GM12873 (cell line): ENCODE measurements around the gene TAF4.

ENCODE experiments used
- TF ChIP-seq, protein P1 (sequence below): IDR thresholded peaks from 2 replicates; pipeline ENCODE4 v1.5.1; 2012; ENCODE audit warnings: low read depth, mild to moderate bottlenecking, moderate library complexity, low read length, control low read depth; ENCODE audit not compliant: insufficient read depth; ENCODE audit errors: missing control alignments

TAF4 gene

DNA sequence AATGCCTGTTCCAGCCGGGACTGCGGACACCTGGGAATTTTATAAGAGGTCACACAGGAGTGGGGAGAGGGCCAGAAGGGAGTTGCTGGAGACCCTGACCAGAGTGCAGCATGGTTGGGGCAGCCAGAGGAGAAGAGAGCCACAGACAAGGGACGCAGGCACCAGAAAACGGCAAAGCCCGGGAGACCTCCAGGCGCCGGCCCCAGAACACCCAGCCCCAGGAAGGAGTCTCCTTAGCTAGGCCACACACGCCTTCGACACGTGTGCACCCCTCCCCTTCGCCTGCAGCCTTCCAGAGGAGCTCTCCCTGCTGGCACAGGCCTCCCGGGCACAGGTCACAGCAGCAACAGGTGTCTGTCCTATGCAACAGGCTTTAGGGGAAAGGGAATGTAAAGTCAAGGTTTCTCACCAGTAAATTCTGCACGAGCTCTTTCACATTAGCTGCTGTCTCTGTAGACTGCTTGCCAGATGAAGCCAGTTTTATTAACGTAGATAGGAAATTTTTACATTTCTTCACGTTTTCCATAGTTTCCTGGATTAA lies 57.0 kb downstream of the TAF4 start:
- TF ChIP-seq, protein P1, sequence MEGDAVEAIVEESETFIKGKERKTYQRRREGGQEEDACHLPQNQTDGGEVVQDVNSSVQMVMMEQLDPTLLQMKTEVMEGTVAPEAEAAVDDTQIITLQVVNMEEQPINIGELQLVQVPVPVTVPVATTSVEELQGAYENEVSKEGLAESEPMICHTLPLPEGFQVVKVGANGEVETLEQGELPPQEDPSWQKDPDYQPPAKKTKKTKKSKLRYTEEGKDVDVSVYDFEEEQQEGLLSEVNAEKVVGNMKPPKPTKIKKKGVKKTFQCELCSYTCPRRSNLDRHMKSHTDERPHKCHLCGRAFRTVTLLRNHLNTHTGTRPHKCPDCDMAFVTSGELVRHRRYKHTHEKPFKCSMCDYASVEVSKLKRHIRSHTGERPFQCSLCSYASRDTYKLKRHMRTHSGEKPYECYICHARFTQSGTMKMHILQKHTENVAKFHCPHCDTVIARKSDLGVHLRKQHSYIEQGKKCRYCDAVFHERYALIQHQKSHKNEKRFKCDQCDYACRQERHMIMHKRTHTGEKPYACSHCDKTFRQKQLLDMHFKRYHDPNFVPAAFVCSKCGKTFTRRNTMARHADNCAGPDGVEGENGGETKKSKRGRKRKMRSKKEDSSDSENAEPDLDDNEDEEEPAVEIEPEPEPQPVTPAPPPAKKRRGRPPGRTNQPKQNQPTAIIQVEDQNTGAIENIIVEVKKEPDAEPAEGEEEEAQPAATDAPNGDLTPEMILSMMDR, result no peak

DNA sequence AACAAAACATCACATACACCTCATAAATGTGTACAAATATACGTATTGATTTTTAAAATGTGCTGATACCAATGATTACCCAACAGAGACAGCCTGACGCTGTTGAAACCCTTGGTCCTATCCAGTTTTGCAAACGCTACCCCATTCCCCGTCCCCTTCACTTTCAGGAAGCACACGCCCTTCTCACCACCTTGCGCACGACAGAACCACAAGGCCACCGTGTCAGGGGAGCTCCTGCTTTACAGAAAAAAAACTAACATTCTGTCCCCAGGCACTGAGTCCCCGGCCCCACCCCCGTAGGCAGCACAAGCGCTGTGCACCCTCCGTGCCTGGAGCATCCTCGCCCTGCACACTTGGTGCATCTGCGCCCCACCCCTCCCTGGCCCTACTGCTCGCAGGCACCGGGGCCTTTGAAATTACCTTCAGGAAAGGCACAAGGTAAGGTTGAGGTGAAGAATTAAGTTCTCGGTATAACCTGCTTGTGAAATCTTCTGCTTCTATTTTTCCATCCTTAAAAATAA lies 58.5 kb downstream of the TAF4 start:
- TF ChIP-seq, protein P1, result no peak

DNA sequence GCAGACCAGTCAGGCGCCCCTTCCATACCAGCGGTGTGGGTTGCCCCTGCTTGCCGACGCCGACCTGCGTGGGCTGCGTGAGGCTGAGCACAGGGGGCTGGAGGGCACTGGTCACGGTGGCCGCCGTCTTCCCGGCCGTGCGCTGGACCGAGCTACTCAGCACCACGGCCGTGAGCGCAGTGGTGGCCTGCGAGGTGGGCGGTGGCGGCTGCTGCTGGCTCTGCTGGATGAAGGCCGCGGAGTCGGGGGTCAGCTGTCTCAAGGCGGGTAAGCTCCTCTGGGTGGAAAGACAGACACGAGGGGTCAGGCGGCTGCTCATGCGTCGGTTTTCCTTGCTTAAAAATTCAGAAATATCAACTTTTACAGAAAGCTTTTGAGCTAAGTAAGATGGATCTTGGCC lies 59.2 kb downstream of the TAF4 start:
- TF ChIP-seq, protein P1, result no peak

DNA sequence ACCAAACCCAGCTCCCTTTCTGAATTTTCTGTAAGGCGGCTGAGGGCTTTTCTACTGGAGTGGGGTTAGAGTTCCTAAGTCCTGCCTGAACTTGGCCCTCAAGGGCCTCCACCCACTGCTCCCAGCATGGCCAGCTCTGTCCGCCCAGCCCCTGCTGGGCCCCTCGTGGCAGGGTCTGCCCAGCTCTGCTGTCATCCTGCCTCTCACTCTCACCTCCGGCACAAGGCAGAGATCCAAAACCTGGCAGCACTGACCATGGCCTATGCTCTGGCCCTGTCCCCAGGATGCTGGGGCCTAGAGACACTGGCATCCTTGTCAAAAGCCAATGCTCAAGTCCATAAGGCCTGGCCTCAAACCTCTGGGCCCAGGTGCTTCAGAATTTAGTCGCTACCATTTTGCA lies 61.1 kb downstream of the TAF4 start:
- TF ChIP-seq, protein P1, result no peak

DNA sequence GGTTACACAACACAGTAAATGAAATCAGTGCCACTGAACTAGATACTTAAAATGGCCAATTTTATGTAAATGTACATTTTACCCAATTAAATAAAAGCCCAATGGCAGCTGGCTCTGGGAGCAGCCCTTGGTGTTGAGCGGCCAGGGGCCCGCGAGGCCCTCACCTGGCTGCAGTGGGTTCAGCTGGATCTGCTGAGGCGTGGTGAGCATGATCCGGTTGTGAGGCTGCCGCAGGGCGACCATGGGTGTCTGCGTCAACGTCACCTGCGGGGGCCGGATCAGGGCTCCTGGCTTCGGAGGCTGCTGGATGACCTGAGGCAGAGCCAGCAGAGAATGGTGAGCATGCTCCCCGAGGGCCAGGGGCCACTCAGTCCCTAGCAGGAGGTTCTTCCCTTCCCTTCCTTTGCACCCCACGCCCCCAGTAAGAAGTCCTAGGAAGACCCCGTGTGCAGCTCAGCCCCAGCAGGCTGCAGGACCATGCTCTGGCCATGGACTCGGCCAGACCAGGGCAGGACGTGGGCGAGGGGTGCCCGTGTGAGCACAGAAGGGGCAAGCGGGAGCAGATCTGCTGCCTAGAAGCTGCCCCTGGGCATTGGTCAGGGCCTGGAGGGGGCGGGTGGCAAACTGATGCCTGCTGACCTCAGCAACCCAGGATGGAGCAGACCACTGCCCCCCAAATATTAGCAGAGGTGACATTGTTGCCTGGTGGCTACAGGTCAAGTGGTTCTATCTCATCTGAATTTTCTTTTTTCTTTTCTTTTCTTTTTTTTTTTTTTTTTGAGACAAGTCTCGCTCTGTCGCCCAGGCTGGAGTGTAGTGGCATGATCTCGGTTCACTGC lies 61.9 kb downstream of the TAF4 start:
- TF ChIP-seq, protein P1, result no peak

DNA sequence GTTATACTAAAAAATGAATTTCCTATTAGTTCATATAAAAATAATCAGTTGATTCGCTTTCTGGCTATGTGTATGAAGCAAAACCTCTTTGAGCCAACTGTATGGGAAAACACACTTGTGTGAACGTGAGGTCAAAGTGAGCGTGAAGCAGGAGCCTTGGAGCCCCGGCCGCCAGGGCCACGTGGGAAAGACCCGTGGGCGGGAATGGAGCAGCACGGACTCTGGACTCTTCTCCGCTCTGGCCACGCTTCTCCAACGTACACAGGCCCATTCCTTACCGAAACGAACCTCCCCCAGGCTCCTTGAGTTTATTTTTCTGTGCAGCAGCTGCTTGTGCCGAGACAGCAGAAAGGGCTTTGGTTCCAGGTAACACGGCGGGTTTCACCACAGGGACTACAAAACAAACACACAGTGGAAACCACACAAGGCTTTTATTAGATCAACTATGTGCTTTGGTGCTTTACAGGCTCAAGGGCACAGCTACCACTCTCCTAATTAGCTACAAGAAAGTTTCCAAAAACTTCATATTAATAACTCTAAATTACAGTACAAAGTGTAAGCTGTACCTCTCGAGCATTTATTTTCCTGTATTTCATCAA lies 62.7 kb downstream of the TAF4 start:
- TF ChIP-seq, protein P1, result no peak

DNA sequence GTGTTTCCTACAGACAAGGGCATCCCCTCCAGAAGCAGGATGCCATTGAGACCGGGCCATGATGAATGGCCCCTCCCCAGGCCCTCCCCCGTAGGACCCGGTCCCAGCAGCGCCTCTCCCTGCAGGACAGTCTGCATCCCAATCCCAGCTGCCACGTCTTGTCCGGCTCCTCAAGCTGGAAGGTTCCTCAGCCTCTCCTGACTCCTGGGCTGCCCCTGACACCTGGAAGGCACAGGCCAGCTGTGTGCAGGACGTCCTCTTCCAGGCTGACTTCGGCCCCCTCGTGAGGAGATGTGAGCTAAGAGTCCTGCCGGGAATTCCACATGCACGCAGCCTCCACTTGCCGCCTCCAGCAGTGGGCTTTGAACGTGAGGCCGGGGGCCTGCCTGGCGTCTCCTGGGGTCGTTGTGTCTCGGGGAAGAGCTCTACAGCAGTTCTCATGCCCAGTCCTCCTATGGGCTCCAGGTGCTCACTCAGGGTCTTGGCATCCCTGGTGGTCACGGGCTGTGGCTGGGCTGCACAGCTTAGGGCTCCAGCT lies 64.4 kb downstream of the TAF4 start:
- TF ChIP-seq, protein P1, result no peak
